Prostate gland (tissue), 2 donors: ENCODE measurements around the gene TRIM27.

Experiments used
- POLR2A ChIP-seq: fragments of 450-650 bp; IDR thresholded peaks from one replicate; pipeline ENCODE4 v1.6.1; 2016; ENCODE audit warnings: antibody characterized with exemption, mild to moderate bottlenecking
- POLR2AphosphoS5 ChIP-seq: sonication (generic); formaldehyde crosslinking; IDR thresholded peaks from one replicate; pipeline ENCODE4 v1.6.1; 2017; ENCODE audit warnings: antibody characterized with exemption
- TF ChIP-seq, protein P1 (sequence below), 4 experiments: fragments of 200-600 bp in 2 of 4; fragments of 450-650 bp in 2 of 4; sonication (generic) in 2 of 4; IDR thresholded peaks; 1 replicate in 3 of 4; 2 replicates in 1 of 4; pipeline ENCODE4 v1.5.1; 2016 to 2019; ENCODE audit warnings: antibody characterized with exemption in 4 of 4, mild to moderate bottlenecking in 2 of 4, moderate library complexity in 2 of 4

DNA sequence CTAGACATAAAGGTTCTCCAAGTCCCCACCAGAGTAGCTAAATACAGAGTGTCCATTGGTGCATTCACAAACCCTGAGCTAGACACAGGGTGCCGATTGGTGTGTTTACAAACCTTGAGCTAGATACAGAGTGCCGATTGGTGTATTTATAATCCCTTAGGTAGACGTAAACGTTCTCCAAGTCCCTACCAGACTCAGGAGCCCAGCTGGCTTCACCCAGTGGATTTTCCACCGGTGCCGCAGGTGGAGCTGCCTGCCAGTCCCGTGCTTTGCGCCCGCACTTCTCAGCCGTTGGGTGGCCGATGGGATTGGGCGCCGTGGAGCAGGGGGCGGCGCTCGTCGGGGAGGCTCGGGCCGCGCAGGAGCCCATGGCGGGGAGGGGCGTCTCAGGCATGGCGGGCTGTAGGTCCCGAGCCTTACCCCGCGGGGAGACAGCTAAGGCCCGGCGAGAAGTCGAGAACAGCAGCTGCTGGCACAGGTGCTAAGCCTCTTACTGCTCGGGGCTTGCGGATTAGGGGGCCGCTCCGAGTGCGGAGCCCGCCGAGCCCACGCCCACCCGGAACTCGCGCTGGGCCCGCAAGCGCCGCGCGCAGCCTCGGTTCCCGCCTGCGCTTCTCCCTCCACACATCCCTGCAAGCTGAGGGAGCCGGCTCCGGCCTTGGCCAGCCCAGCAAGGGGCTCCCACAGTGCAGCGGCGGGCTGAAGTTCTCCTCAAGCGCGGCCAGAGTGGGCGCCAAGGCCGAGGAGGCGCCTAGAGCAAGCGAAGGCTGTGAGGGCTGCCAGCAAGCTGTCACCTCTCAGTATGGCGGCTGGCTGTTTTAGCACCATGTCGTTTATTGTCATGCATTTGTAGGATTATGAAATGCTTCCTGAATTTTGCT, 57.3 kb downstream of the TRIM27 start:
- peak; percentile 33 for TF ChIP-seq POLR2AphosphoS5
- TF ChIP-seq, protein P1, sequence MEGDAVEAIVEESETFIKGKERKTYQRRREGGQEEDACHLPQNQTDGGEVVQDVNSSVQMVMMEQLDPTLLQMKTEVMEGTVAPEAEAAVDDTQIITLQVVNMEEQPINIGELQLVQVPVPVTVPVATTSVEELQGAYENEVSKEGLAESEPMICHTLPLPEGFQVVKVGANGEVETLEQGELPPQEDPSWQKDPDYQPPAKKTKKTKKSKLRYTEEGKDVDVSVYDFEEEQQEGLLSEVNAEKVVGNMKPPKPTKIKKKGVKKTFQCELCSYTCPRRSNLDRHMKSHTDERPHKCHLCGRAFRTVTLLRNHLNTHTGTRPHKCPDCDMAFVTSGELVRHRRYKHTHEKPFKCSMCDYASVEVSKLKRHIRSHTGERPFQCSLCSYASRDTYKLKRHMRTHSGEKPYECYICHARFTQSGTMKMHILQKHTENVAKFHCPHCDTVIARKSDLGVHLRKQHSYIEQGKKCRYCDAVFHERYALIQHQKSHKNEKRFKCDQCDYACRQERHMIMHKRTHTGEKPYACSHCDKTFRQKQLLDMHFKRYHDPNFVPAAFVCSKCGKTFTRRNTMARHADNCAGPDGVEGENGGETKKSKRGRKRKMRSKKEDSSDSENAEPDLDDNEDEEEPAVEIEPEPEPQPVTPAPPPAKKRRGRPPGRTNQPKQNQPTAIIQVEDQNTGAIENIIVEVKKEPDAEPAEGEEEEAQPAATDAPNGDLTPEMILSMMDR (IDR thresholded peaks at IDR 0.05), result peak in 1 of 4 experiments; percentile 2
- peak; percentile 16 for TF ChIP-seq POLR2A
